Panc1 (cell line): ENCODE data around the gene TCF7. TPM values are rescaled to one million over a fixed set of nuclear protein-coding genes. Genes with fewer than 3 reads are reported as not detected.

Experiments
- ATAC-seq: fragments of 200-7000 bp; cut with Tn5 transposase; 2 replicates; pipeline ENCODE4 v1.9.1; 2020; ENCODE audit warnings: mild to moderate bottlenecking, moderate library complexity
- BruUV-seq: library from RNA; stranded (reverse); fragments of 400-500 nt; replicated peaks from 2 replicates; lab custom pipeline; 2021; lab: Mats Ljungman, UMichigan
- CTCF ChIA-PET: fragments of 300-600 bp; sonication (Branson Sonifier 250); formaldehyde crosslinking; loops from one replicate; lab custom pipeline; 2022; ENCODE audit warnings: antibody characterized with exemption; lab: Charles Lee
- POLR2A ChIA-PET: fragments of 300-600 bp; sonication (Branson Sonifier 250); formaldehyde crosslinking; loops from one replicate; lab custom pipeline; 2022; ENCODE audit warnings: antibody characterized with exemption; lab: Charles Lee
- DNase-seq: peaks from one replicate; pipeline ENCODE4 v3.0.0-alpha.2; 2010; ENCODE audit warnings: low read depth, low spot score
- H3K27ac ChIP-seq: 2 replicates; pipeline ENCODE4 v1.5.1; 2011; ENCODE audit warnings: mild to moderate bottlenecking, low read length, inconsistent platforms
- H3K27me3 ChIP-seq: fragments of 200-500 bp; sonication (Bioruptor generic); 2 replicates; pipeline ENCODE4 v1.6.0; 2014; ENCODE audit warnings: low read length, inconsistent platforms; ENCODE audit not compliant: control insufficient read depth, insufficient read depth
- H3K36me3 ChIP-seq: fragments of 200-500 bp; sonication (Bioruptor generic); 2 replicates; pipeline ENCODE4 v1.5.1; 2014; ENCODE audit warnings: inconsistent platforms, mild to moderate bottlenecking, low read length, moderate library complexity; ENCODE audit not compliant: control insufficient read depth, insufficient read depth
- H3K4me1 ChIP-seq: 2 replicates; pipeline ENCODE4 v1.5.1; 2011; ENCODE audit warnings: inconsistent platforms, mild to moderate bottlenecking, low read length, moderate library complexity; ENCODE audit not compliant: control insufficient read depth, insufficient read depth
- H3K4me3 ChIP-seq, 2 experiments: 2 replicates each; pipeline ENCODE4 v1.5.1; 2011 to 2012; ENCODE audit warnings: low read depth in 2 of 2, low read length in 2 of 2, mild to moderate bottlenecking in 2 of 2, inconsistent platforms in 1 of 2, moderate library complexity in 1 of 2
- H3K9me3 ChIP-seq: fragments of 200-500 bp; sonication (Bioruptor generic); 2 replicates; pipeline ENCODE4 v1.5.1; 2014; ENCODE audit warnings: low read depth, mild to moderate bottlenecking, inconsistent platforms, low read length, moderate library complexity; ENCODE audit not compliant: control insufficient read depth, insufficient read depth
- POLR2AphosphoS5 ChIP-seq: IDR thresholded peaks from 2 replicates; pipeline ENCODE4 v1.6.1; 2012; ENCODE audit warnings: mild to moderate bottlenecking, low read depth, low read length, moderate library complexity
- SIN3A ChIP-seq: IDR thresholded peaks from 2 replicates; pipeline ENCODE4 v1.6.1; 2012; ENCODE audit warnings: low read depth, mild to moderate bottlenecking, low read length, moderate library complexity, borderline replicate concordance; ENCODE audit not compliant: insufficient read depth
- TCF7L2 ChIP-seq: IDR thresholded peaks from 2 replicates; pipeline ENCODE4 v1.6.1; 2011; ENCODE audit warnings: mild to moderate bottlenecking, low read depth, low read length, inconsistent platforms
- in situ Hi-C: cut with HindIII; loops from 2 replicates; pipeline ENCODE4 v1.10.0; 2016; ENCODE audit warnings: low sequenced_read_pairs, low pct_unique_long_range_greater_than_20kb
- intact Hi-C: fragments of 100-400 bp; cut with micrococcal nuclease; formaldehyde crosslinking; loops from one replicate; pipeline ENCODE4 v1.10.0; 2022; ENCODE audit not compliant: unreplicated experiment
- total RNA-seq: library from RNA; stranded (reverse); gene quantifications from one replicate; pipeline ENCODE4 v1.2.1, GENCODE V29; 2021; ENCODE audit not compliant: unreplicated experiment
- TF ChIP-seq, protein P1 (sequence below): fragments of 450-650 bp; IDR thresholded peaks from 2 replicates; pipeline ENCODE4 v1.5.1; 2017; ENCODE audit warnings: mild to moderate bottlenecking
- TF ChIP-seq, protein P2 (sequence below), 2 experiments: IDR thresholded peaks; 2 replicates each; pipeline ENCODE4 v1.6.1; 2011 to 2012; ENCODE audit warnings: low read depth in 2 of 2, control low read depth in 1 of 2, low read length in 1 of 2, mild to moderate bottlenecking in 1 of 2, moderate library complexity in 1 of 2; ENCODE audit not compliant: insufficient read depth in 1 of 2

Gene TCF7
- total RNA-seq, 1 experiment from 2014 or later: 24.0 TPM

DNA sequence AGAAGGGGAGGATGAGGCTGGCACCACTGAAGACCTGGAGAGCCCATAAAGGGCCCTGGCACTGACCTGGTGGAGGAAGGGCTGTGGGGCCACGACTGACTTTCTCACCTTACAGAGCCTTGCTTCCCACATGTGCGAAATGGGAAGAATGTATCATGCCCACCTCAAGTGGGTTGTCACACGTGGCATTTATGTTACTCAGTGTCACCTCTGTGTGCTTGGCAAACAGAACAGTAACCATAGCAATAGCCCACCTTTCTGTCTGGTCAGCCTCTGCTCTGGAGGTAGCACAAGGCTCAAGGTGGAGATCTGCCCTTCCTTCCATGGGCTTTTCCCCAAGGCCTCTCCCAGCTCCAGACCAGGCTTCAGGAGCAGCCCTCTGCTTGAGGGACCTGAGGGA lies 16.7 kb downstream of the TCF7 start:
- no peak for ATAC-seq
- BruUV-seq: no TSS peak
- intact Hi-C loops (no loop called here), in situ Hi-C loops (no loop called here)
- Histone ChIP-seq H3K36me3 (no peaks in the 10 kb centered on the region), H3K9me3 (no peaks in the 10 kb centered on the region), H3K27me3 (no peaks in the 10 kb centered on the region), H3K27ac (peak overlapping the region; percentile 3; the same call in 1 of the 2 replicates), H3K4me3 (no peak overlapping the region), H3K4me1 (peaks cover 21% of the 10 kb centered on the region)
- ChIA-PET CTCF (no interaction called here), POLR2A (no interaction called here)
- TF ChIP-seq POLR2AphosphoS5: no peak
- no peak for TF ChIP-seq SIN3A
- TF ChIP-seq, protein P1, sequence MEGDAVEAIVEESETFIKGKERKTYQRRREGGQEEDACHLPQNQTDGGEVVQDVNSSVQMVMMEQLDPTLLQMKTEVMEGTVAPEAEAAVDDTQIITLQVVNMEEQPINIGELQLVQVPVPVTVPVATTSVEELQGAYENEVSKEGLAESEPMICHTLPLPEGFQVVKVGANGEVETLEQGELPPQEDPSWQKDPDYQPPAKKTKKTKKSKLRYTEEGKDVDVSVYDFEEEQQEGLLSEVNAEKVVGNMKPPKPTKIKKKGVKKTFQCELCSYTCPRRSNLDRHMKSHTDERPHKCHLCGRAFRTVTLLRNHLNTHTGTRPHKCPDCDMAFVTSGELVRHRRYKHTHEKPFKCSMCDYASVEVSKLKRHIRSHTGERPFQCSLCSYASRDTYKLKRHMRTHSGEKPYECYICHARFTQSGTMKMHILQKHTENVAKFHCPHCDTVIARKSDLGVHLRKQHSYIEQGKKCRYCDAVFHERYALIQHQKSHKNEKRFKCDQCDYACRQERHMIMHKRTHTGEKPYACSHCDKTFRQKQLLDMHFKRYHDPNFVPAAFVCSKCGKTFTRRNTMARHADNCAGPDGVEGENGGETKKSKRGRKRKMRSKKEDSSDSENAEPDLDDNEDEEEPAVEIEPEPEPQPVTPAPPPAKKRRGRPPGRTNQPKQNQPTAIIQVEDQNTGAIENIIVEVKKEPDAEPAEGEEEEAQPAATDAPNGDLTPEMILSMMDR: no peak
- TF ChIP-seq, protein P2, sequence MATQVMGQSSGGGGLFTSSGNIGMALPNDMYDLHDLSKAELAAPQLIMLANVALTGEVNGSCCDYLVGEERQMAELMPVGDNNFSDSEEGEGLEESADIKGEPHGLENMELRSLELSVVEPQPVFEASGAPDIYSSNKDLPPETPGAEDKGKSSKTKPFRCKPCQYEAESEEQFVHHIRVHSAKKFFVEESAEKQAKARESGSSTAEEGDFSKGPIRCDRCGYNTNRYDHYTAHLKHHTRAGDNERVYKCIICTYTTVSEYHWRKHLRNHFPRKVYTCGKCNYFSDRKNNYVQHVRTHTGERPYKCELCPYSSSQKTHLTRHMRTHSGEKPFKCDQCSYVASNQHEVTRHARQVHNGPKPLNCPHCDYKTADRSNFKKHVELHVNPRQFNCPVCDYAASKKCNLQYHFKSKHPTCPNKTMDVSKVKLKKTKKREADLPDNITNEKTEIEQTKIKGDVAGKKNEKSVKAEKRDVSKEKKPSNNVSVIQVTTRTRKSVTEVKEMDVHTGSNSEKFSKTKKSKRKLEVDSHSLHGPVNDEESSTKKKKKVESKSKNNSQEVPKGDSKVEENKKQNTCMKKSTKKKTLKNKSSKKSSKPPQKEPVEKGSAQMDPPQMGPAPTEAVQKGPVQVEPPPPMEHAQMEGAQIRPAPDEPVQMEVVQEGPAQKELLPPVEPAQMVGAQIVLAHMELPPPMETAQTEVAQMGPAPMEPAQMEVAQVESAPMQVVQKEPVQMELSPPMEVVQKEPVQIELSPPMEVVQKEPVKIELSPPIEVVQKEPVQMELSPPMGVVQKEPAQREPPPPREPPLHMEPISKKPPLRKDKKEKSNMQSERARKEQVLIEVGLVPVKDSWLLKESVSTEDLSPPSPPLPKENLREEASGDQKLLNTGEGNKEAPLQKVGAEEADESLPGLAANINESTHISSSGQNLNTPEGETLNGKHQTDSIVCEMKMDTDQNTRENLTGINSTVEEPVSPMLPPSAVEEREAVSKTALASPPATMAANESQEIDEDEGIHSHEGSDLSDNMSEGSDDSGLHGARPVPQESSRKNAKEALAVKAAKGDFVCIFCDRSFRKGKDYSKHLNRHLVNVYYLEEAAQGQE (IDR thresholded peaks at IDR 0.05; ENCODE audit: insufficient read depth in 1 of 2, low read depth in 2 of 2, low read length in 1 of 2): no peak
- no peak for TF ChIP-seq TCF7L2
- DNase-seq: no peak

DNA sequence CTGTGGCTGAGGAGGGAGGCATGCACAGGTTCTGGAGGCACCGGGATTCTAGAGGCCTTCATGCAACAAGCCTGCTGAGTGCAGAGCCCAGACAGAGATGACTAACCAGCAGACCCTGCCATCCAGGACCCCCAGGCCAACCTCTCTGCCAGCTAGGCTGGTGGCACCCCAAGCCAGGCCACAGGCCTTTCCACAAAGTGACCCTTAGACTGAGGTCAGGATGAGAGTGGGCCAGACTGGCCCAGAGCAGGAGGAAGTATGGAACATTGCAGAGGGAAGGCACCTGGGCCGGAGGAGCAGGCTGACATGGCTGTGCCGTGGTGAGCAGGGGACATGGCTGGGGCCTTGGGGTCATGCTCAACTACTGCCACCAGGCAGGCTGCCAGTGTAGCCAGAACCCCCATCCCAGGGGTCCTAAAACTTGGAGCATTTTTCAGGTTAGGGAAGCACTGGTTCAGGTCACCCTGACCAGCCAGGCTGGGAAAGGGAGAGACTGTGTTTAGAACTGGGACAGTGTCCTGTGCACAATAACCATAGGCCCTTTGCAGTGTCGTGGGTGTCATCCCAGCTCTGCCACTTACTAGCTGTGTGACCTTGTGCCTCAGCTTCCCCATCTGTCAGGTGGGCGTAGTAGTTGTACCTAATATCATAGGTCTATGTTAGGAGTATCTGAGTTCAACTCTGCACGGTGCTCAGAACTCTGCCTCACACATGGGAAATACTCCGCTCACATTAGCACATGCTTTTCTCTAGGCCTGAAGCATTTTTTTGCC lies 17.3 kb downstream of the TCF7 start:
- ATAC-seq (no peak), DNase-seq (no peak)
- no peaks in the 10 kb centered on the region for H3K36me3 ChIP-seq
- TF ChIP-seq SIN3A (no peak), POLR2AphosphoS5 (no peak; the same call in 1 of the 2 replicates), TCF7L2 (no peak)
- TF ChIP-seq, protein P1: no peak
- TF ChIP-seq, protein P2 (IDR thresholded peaks at IDR 0.05; ENCODE audit: insufficient read depth in 1 of 2, low read depth in 2 of 2, low read length in 1 of 2): no peak
- intact Hi-C loops: no loop called here
- no peak overlapping the region for H3K27ac ChIP-seq
- POLR2A ChIA-PET: no interaction called here
- no peaks in the 10 kb centered on the region for H3K9me3 ChIP-seq
- no TSS peak for BruUV-seq
- no peak overlapping the region for H3K4me3 ChIP-seq
- CTCF ChIA-PET: no interaction called here
- in situ Hi-C loops: no loop called here
- H3K4me1 ChIP-seq: peaks cover 24% of the 10 kb centered on the region
- no peaks in the 10 kb centered on the region for H3K27me3 ChIP-seq
